ENCODE measurements around the gene ACYP2. TPM values are rescaled to one million over a fixed set of nuclear protein-coding genes. Genes with fewer than 3 reads are reported as not detected.
"Not testable (repeated sequence)": the region's sequence is repeated elsewhere in the genome, so short reads cannot be mapped to it uniquely, and the experiment has no call there.

The ACYP2 gene
- total and polyA plus RNA-seq, 4 experiments from 2014 or later: 13.1 to 16.9 (median 16.8) TPM

DNA sequence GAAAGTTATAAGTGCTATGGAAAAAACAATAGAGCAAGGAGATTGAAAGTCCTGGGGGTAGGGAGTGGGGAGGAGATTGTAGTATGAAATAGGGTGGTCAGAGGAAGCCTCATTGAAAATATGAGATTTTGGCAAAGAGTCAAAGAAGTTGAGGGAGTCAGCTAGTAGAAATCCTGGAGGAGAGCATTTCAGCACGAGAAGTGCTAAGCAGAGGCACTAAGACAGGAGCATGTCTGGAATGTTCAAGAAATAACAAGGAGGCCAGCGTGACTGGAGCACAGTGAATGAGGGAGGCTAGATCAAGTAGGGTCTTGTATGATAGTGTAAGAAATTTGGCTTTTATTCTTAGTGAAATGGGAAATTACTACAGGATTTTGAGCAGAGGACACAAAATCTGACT lies 142.8 kb downstream of the ACYP2 start:
- ChIA-PET POLR2A (ENCODE audit: partially characterized antibody) (no interaction called here), CTCF (ENCODE audit: partially characterized antibody) (no interaction called here)
- H3K36me3 Mint-ChIP-seq: peaks cover 11 to 38% of the 10 kb centered on the region in 2 donors
- no peaks in the 10 kb centered on the region for H3K27me3 Mint-ChIP-seq
- H3K27ac Mint-ChIP-seq: no peak overlapping the region
- intact Hi-C loops (cut with micrococcal nuclease): no loop called here
- Histone ChIP-seq H3K27me3 (ENCODE audit: insufficient read depth, low read length) (no peaks in the 10 kb centered on the region), H3K9me3 (ENCODE audit: control insufficient read depth in 1 of 2, low read length in 2 of 2) (no peaks in the 10 kb centered on the region), H3K4me1 (ENCODE audit: insufficient read depth, low read length) (no peaks in the 10 kb centered on the region), H3K4me3 (ENCODE audit: low read length in 2 of 2) (no peak overlapping the region), H3K36me3 (ENCODE audit: insufficient read depth, low read length) (no peaks in the 10 kb centered on the region), H3K27ac (ENCODE audit: low read depth, low read length) (no peak overlapping the region)
- H3K4me1 Mint-ChIP-seq: no peaks in the 10 kb centered on the region
- peaks cover 0 to 7% (median 2%) of the 10 kb centered on the region in 8 donors for H3K9me3 Mint-ChIP-seq
- H3K4me3 Mint-ChIP-seq: no peak overlapping the region
- no peak for DNase-seq

DNA sequence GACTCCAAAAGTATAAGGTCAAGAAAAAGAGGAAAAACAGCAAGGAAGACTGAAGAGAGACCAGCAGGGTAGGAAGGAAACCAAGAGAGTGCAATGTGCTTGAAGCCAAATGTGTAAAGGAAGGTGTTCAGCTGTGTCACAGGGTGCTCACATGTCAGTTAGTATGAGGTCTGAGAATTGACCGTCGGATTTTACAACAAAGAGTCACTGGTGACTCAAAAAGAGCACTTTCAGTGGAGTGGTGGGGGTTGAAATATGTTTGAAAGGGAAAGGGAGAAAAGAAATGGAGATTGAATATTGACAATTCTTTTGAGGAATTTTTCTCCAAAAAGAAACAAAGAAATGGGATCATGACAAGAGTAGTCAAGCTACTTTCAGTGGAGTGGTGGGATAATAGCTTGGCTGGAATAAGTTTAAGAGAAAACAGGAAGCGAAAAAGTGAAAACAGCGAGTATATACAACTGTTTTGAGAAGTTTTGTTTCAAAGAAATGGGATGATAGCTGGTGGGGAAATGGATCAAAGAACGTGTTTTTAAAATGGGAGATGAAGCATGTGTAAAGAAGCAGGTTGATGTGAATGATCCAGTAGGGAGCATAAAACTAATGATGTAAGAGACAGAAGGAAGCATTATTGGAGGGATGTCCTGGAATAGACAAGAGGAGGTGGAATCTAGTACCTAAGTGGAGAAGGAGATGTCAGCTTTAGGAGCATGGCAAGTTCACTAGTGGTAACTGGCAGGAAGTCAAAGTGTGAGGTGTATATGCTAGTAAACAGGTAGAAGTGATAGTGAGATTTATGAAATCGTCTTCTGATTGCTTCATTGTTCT lies 144.2 kb downstream of the ACYP2 start:
- ChIA-PET CTCF (ENCODE audit: partially characterized antibody) (interaction anchor here (1.4 kb wide), 1 partner anchor 28 kb away, joined by 3 read pairs; no protein-coding TSS in a partner anchor), POLR2A (ENCODE audit: partially characterized antibody) (no interaction called here)
- Histone ChIP-seq H3K9me3 (ENCODE audit: control insufficient read depth in 1 of 2, low read length in 2 of 2) (no peaks in the 10 kb centered on the region), H3K36me3 (ENCODE audit: insufficient read depth, low read length) (no peaks in the 10 kb centered on the region), H3K4me1 (ENCODE audit: insufficient read depth, low read length) (no peaks in the 10 kb centered on the region), H3K4me3 (ENCODE audit: low read length in 2 of 2) (no peak overlapping the region), H3K27me3 (ENCODE audit: insufficient read depth, low read length) (no peaks in the 10 kb centered on the region), H3K27ac (ENCODE audit: low read depth, low read length) (no peak overlapping the region)
- Mint-ChIP-seq H3K27ac (no peak overlapping the region), H3K4me1 (no peaks in the 10 kb centered on the region), H3K27me3 (no peaks in the 10 kb centered on the region), H3K36me3 (peaks cover 4 to 35% of the 10 kb centered on the region in 2 donors), H3K4me3 (no peak overlapping the region), H3K9me3 (peaks cover 0 to 11% (median 2%) of the 10 kb centered on the region in 8 donors)
- intact Hi-C loops (cut with micrococcal nuclease): no loop called here
- DNase-seq: no peak

DNA sequence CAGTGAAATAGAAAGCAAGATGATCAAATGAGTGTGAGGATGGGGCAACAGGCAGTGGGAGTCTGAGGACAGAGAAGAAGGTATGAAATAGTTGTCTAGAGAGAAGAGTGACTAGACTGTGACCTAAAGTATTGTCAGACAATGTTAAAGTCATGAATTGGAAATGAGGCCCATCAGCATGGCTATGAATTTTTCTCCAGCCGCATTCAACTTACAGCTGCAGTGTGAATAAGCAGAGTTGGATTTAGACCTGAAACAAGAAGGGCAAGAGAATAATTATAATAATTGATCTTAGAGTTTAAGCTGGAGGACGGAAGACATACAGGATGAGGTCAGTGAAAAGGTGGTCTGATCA lies 144.8 kb downstream of the ACYP2 start:
- Mint-ChIP-seq H3K4me3 (no peak overlapping the region), H3K4me1 (no peaks in the 10 kb centered on the region), H3K36me3 (peaks cover 5 to 40% of the 10 kb centered on the region in 2 donors), H3K27me3 (no peaks in the 10 kb centered on the region), H3K9me3 (peaks cover 0 to 13% (median 2%) of the 10 kb centered on the region in 8 donors), H3K27ac (no peak overlapping the region)
- H3K36me3 ChIP-seq (ENCODE audit: insufficient read depth, low read length): no peaks in the 10 kb centered on the region
- no peak for DNase-seq
- ChIA-PET CTCF (ENCODE audit: partially characterized antibody) (interaction anchor here (1.4 kb wide), 1 partner anchor 28 kb away, joined by 3 read pairs; no protein-coding TSS in a partner anchor), POLR2A (ENCODE audit: partially characterized antibody) (no interaction called here)
- no peaks in the 10 kb centered on the region for H3K9me3 ChIP-seq (ENCODE audit: control insufficient read depth in 1 of 2, low read length in 2 of 2)
- no peak overlapping the region for H3K4me3 ChIP-seq (ENCODE audit: low read length in 2 of 2)
- intact Hi-C loops (cut with micrococcal nuclease): no loop called here
- no peak overlapping the region for H3K27ac ChIP-seq (ENCODE audit: low read depth, low read length)
- H3K27me3 ChIP-seq (ENCODE audit: insufficient read depth, low read length): no peaks in the 10 kb centered on the region
- H3K4me1 ChIP-seq (ENCODE audit: insufficient read depth, low read length): no peaks in the 10 kb centered on the region

DNA sequence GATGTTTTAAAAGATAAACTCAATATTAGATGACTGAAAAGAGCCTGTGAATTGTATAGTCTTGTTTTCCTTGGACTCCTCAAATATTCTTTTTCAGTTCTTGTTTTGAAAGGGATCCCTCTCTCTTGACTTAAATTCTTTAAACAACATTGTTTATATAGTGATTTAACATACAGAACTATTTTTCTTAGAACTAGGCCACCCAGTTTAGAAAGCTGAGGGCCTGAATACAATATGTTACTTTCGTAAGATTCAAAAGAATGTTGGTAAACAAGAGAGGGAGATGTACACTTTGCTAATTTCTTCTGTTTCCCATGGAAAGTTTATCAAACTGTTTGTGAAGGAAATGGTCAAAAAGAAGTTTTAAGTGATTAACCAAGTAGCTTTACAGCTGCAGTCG lies 146.1 kb downstream of the ACYP2 start:
- no peak for DNase-seq
- Mint-ChIP-seq H3K27me3 (no peaks in the 10 kb centered on the region), H3K9me3 (peaks cover 0 to 8% (median 0%) of the 10 kb centered on the region in 8 donors), H3K4me1 (no peaks in the 10 kb centered on the region), H3K27ac (no peak overlapping the region), H3K4me3 (no peak overlapping the region), H3K36me3 (peaks cover 2 to 34% of the 10 kb centered on the region in 2 donors)
- ChIA-PET CTCF (ENCODE audit: partially characterized antibody) (no interaction called here), POLR2A (ENCODE audit: partially characterized antibody) (no interaction called here)
- intact Hi-C loops (cut with micrococcal nuclease): no loop called here
- Histone ChIP-seq H3K4me1 (ENCODE audit: insufficient read depth, low read length) (no peaks in the 10 kb centered on the region), H3K27ac (ENCODE audit: low read depth, low read length) (no peak overlapping the region), H3K9me3 (ENCODE audit: control insufficient read depth in 1 of 2, low read length in 2 of 2) (no peaks in the 10 kb centered on the region), H3K4me3 (ENCODE audit: low read length in 2 of 2) (no peak overlapping the region), H3K36me3 (ENCODE audit: insufficient read depth, low read length) (no peaks in the 10 kb centered on the region), H3K27me3 (ENCODE audit: insufficient read depth, low read length) (no peaks in the 10 kb centered on the region)

DNA sequence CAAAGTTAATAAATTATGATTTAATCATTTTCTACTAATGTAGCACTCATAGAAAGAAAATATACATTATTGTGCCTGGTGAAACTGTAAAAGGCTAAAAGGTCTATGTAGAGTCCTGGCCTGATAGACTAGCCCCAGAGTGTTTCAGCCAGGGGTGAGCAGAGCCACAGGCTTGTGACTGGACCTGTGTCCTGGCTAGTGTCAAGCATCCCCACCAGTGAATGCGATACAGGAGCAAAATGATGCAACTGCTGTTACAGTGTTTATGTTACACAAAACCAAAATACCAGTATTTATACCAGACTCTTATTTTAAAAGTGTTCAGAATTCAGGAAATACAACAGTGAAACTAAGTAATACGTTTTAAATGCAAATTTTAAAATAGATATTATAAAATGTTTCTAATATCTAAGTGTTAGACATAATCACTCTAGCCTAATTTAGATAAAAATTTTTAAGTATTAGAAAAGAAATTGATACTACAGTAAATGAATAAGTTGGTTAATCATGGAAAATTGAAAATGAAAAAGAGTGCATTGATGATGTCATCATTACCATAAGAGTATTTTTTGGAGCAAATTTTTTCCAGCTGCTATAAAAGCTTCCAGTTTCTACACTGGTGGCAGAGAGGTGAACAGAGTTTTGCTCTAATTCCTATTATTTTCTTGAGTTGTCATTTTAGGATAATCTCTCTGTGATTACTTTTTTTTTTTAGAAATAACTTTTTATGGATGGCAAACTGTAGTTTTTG lies 146.8 kb downstream of the ACYP2 start:
- intact Hi-C loops (cut with micrococcal nuclease): no loop called here
- H3K27me3 Mint-ChIP-seq: no peaks in the 10 kb centered on the region
- H3K36me3 ChIP-seq (ENCODE audit: insufficient read depth, low read length): no peaks in the 10 kb centered on the region
- peaks cover 2 to 31% of the 10 kb centered on the region in 2 donors for H3K36me3 Mint-ChIP-seq
- H3K27ac ChIP-seq (ENCODE audit: low read depth, low read length): no peak overlapping the region
- H3K4me3 Mint-ChIP-seq: no peak overlapping the region
- no peaks in the 10 kb centered on the region for H3K4me1 ChIP-seq (ENCODE audit: insufficient read depth, low read length)
- no peaks in the 10 kb centered on the region for H3K9me3 ChIP-seq (ENCODE audit: control insufficient read depth in 1 of 2, low read length in 2 of 2)
- no peak overlapping the region for H3K27ac Mint-ChIP-seq
- CTCF ChIA-PET (ENCODE audit: partially characterized antibody): no interaction called here
- H3K4me3 ChIP-seq (ENCODE audit: low read length in 2 of 2): no peak overlapping the region
- no peaks in the 10 kb centered on the region for H3K4me1 Mint-ChIP-seq
- peaks cover 0 to 8% (median 0%) of the 10 kb centered on the region in 8 donors for H3K9me3 Mint-ChIP-seq
- POLR2A ChIA-PET (ENCODE audit: partially characterized antibody): no interaction called here
- H3K27me3 ChIP-seq (ENCODE audit: insufficient read depth, low read length): no peaks in the 10 kb centered on the region
- no peak for DNase-seq

DNA sequence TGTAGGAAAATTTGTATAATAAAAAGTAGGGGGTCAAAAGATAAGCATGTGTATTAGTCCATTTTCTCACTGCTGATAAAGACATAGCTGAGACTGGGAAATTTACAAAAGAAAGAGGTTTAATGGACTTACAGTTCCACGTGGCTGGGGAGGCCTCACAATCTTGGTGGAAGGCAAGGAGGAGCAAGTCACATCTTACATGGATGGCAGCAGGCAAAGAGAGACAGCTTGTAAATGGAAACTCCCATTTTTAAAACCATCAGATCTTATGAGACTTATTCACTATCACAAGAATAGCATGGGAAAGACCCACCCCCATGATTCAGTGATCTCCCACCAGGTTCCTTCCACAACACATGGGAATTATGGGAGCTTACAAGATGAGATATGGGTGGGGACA lies 149.7 kb downstream of the ACYP2 start:
- CTCF ChIA-PET (ENCODE audit: partially characterized antibody): not testable (repeated sequence)

GRCh38 chr2:54267577-54267976 lies 152.2 kb downstream of the ACYP2 start:
- Histone ChIP-seq H3K4me3 (ENCODE audit: low read length in 2 of 2) (no peak overlapping the region), H3K4me1 (ENCODE audit: insufficient read depth, low read length) (no peaks in the 10 kb centered on the region), H3K36me3 (ENCODE audit: insufficient read depth, low read length) (no peaks in the 10 kb centered on the region), H3K27ac (ENCODE audit: low read depth, low read length) (no peak overlapping the region), H3K9me3 (ENCODE audit: control insufficient read depth in 1 of 2, low read length in 2 of 2) (no peaks in the 10 kb centered on the region), H3K27me3 (ENCODE audit: insufficient read depth, low read length) (no peaks in the 10 kb centered on the region)
- ChIA-PET CTCF (ENCODE audit: partially characterized antibody) (no interaction called here), POLR2A (ENCODE audit: partially characterized antibody) (no interaction called here)
- Mint-ChIP-seq H3K27me3 (no peaks in the 10 kb centered on the region), H3K4me1 (peaks cover 0 to 5% (median 0%) of the 10 kb centered on the region in 4 donors), H3K36me3 (peaks cover 2 to 34% of the 10 kb centered on the region in 2 donors), H3K9me3 (peaks cover 0 to 8% (median 0%) of the 10 kb centered on the region in 8 donors), H3K27ac (no peak overlapping the region), H3K4me3 (no peak overlapping the region)
- intact Hi-C loops (cut with micrococcal nuclease): no loop called here
- no peak for DNase-seq

More for the DNA sequence above, 149.7 kb downstream of the ACYP2 start:
- intact Hi-C loops (cut with micrococcal nuclease); H3K4me3 ChIP-seq (ENCODE audit: low read length in 2 of 2); DNase-seq; H3K27me3 Mint-ChIP-seq; H3K4me3 Mint-ChIP-seq; H3K4me1 Mint-ChIP-seq; POLR2A ChIA-PET (ENCODE audit: partially characterized antibody); H3K9me3 ChIP-seq (ENCODE audit: control insufficient read depth in 1 of 2, low read length in 2 of 2); H3K27me3 ChIP-seq (ENCODE audit: insufficient read depth, low read length); H3K36me3 ChIP-seq (ENCODE audit: insufficient read depth, low read length); H3K4me1 ChIP-seq (ENCODE audit: insufficient read depth, low read length); H3K27ac ChIP-seq (ENCODE audit: low read depth, low read length); H3K9me3 Mint-ChIP-seq: not testable (repeated sequence)
- Mint-ChIP-seq H3K27ac (peak overlapping the region in 1 of 7 donors; percentile 32), H3K36me3 (peaks cover 2 to 30% of the 10 kb centered on the region in 2 donors)

All from CD4-positive, alpha-beta memory T cell (primary cell).